ENCODE results near the gene ASB2. TPM values are rescaled to one million over a fixed set of nuclear protein-coding genes. Genes with fewer than 3 reads are reported as not detected.

The ASB2 gene
- total RNA-seq, 1 experiment from 2014 or later: 0.40 TPM

DNA sequence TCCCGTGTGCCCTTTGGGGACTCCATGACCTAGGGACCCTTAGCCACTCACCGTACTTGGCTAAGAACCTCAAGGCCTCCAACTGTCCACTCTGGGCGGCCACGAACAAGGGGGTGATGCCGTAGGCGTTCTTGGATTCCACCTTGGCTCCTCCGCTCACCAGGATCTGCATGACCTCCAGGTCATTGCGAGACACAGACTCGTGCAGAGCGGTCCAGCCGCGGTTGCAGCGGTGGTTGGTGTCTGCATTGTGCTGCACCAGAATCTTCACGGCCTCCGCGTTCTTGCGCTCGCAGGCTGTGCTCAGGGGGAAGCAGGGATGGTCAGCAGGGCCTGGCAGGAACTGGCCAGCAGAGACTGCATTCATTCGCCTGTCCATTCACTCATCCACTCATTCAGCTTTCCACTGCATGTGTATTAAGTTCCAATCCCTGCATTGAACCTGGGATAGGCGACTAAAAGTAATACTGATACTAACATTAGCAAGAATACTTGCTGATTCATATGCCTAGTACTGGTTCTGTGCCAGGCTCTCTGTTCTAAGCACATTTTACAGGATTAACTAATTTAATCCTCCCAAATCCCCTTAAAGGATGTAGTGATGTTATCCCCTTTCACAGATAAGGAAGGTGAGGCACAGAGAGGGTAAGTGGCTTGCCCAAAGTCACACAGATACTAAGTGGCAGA, 25.3 kb downstream of the ASB2 start:
- no peak for DNase-seq (ENCODE audit: low read depth)

DNA sequence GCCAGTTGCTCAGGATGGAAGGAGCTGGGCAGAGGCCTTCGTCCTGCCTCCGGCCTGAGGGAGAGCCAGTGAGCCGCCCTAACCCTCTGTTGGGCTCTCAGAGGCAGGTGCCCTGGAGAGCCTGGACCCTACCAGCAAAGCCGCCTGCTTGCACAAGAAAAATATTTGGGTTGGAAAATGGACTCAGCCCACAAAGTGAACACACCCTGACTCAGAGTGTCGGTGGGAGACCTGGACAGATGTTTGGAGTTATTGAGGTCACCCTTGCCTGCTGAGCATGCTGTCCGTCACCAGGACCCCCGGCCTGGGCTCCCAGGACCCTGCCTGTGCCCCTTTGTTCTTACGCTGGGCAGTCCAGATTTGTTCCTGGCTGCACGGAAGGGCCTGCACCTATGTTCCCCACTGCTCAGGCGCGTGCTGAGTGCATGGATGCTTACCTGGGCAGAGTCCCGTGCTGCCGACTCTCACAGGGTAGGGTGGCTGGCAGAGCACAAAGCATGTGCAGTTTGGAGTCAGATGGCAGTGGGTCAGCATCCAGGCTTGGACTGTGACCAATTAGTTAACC, 26.8 kb downstream of the ASB2 start:
- DNase-seq (ENCODE audit: low read depth): no peak

DNA sequence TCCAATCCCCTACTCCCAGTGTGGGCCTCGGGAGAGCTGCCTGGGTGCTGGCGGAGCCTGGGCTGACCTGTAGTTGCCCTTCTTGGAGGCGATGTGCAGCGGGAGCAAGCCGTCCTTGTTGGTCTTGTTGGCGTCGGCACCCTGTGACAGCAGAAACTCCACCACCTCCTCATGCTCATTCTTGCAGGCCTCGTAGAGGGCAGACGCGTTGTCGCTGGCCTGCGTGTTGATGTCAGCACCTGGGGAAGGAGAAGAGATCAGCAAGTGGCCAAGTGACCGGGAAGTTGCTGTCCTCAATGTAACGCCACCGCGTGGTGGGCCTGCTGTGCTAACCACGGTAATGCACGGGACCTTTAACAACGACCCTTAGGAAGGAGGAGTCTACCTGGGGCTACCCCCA, 29.1 kb downstream of the ASB2 start:
- DNase-seq (ENCODE audit: low read depth): no peak

DNA sequence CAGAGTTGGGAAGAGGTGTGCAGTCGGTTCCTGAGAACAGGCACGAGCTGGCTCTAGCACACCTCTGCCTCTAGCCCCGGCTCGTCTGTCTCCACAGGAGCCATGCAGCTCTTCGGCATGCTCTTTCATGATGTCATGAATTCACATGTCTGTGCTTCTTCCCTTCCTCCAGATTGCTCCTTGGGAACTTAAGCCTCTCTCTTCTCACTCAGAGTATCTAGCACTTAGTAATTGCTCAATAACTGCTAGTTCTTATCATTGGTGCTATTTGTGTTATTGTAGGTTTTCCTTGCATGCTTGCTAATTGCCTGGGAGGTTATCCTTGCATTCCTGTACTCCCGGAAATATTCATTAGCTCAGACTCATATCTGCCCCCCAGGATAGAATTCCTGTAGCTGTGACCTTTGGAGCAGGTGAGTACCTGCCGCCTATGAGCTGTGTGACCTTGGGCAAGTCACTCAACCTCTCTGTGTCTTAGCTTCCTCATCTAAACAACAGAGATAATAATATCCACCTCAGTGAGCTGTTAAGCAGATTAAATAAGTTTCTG, 29.8 kb downstream of the ASB2 start:
- DNase-seq (ENCODE audit: low read depth): no peak

DNA sequence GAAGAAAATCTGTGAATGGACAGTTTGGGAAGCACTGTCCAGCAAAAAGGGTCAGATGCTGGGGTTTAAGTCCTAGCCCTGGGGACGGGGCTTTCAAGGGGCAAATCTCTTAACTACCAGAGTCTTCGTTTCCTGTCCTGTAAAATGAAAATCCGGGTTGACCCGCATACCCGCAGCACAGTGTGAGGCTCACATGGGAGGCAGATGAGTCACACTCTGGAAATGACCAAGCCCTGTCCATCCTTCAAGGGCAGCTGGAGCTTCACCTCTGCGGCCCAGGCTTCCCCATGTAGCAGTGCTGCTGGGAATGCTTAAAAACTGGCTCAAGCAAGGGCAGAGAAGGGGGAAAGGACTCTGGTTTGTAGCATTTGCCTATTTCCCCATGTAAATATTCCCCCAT, 30.3 kb downstream of the ASB2 start:
- DNase-seq (ENCODE audit: low read depth): peak; percentile 47

DNA sequence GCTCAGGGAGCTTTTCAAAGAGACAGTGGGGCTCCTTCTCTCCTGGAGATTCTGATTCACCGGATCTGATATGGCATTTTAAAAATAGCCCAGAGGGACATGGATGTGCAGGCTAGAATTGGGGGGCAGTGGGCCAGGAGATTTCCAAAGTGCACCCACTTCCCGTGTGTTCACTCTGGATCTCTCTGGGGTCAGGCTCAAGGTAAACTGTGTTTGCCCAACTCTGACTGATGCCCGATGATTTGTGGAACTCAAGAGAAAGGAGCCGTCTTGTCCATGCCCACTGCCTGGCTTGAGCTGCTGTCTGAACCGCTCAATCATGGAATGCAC, 31.3 kb downstream of the ASB2 start:
- no peak for DNase-seq (ENCODE audit: low read depth)

DNA sequence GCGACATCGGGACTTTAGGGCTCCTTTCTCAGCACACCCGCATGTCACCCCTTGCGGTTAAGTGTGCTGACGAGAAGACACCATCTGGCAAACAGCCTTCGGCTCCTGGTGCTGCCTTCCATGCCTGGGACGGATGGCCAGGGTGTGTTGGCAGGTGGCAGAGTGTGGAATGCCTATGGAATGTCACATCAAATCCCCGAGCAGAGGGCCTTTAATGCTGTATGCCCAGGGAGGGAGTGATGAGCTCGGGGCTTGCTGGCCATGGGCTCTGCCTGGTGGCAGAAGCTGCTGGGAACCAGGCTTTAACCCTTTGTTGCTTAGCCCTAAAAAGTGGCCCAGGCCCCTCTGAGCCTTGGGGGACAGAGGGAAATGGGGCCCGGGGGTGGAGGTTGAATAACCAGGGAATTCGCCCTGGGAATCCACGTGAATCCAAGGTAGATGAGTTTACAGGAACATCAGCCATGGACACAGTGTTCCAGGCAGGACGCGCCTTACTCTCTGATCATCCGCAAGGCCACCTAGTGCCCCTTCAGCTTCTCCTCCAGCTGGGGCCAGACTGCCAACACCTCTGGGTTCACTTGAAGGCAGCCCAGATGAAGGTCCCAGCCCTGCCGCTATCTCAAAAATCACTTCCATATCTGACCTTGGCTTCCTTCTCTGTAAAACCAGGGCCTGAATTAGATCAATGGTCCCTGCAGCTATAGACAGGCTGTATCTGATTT, 31.9 kb downstream of the ASB2 start:
- no peak for DNase-seq (ENCODE audit: low read depth)

DNA sequence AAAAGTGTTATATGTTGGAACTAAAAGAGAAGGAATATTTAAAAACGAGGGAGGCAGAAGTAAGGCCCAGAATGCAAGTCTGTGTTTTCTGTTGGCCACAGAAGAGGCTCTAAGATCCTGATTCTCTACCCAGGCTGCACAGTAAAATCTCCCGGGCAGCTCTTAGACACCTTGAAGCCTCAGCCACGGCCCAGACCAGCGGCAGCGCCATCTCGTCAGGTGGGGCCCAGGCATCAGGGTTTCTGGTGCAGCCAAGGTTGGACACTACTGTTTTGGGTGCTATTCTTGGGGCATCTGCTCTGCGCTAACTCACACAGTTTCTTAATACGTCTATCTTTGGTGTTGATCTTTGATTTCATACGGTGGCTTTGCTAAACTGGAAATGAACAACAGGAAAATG, 32.4 kb downstream of the ASB2 start:
- no peak for DNase-seq (ENCODE audit: low read depth)

DNA sequence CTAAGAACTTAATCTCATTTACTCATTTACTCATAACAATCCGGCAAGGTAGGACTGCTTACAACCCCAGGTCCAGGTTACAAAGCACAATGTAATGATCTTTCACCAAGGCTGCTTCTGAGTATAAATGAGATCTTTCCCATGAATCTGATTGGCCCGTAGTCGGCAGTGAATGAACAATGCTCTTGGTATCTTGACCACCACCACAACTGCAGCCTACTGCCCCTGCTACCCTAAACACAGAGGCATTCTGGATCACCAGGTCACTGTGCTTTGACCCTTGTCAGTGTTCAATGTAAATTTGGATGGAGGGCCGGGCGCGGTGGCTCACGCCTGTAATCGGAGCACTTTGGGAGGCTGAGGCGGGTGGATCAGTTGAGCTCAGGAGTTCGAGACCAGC, 33.3 kb downstream of the ASB2 start:
- DNase-seq (ENCODE audit: low read depth): peak; percentile 30

DNA sequence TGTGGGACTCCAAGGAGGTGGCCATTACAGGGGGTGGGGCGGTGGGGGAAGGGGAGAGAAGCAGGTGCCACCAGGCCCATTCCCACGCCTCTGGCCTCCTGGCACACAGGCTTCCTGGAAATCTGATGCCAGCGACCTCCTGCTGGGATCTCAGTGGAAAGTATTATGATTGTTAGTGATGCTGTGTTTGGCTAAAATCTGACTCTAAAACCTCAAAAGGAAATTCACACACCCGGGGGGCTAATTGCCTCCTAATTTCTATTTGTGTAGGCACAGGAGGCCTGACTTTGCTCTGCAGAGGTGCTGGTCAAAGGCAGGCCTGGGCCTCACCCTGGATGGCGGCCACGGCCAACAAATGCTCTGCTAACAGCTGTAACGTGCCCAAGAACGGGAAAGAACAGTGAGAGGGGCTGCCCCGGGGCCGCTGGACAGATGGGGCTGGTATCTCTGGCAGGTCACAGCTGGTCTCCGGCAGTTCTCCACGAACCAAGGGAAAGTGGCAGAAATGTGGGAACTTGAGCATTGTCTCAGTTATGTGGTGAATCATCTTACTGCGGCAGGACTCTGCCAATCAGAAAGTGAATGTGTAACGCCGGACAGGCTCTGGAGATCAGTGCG, 35.0 kb downstream of the ASB2 start:
- DNase-seq (ENCODE audit: low read depth): peak; percentile 89

DNA sequence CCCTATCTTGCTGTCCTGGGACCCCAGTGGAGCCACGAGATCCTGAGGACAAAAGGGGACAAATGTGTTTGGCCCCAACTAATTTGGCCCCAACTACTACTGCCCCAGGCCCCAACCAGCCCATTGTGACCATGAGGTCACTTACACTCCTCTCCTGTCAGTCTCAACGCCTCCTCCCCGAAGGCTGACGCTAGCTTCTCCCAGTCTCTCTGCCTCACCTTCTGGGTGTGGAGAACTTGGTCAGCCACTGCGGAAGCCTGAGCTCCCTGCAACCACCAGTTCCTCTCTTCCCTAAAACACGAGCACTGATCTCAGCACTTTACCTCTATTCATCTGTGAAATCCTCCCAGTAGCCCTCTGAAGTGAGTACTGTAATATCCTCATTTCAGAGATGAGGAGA, 35.9 kb downstream of the ASB2 start:
- DNase-seq (ENCODE audit: low read depth): no peak

DNA sequence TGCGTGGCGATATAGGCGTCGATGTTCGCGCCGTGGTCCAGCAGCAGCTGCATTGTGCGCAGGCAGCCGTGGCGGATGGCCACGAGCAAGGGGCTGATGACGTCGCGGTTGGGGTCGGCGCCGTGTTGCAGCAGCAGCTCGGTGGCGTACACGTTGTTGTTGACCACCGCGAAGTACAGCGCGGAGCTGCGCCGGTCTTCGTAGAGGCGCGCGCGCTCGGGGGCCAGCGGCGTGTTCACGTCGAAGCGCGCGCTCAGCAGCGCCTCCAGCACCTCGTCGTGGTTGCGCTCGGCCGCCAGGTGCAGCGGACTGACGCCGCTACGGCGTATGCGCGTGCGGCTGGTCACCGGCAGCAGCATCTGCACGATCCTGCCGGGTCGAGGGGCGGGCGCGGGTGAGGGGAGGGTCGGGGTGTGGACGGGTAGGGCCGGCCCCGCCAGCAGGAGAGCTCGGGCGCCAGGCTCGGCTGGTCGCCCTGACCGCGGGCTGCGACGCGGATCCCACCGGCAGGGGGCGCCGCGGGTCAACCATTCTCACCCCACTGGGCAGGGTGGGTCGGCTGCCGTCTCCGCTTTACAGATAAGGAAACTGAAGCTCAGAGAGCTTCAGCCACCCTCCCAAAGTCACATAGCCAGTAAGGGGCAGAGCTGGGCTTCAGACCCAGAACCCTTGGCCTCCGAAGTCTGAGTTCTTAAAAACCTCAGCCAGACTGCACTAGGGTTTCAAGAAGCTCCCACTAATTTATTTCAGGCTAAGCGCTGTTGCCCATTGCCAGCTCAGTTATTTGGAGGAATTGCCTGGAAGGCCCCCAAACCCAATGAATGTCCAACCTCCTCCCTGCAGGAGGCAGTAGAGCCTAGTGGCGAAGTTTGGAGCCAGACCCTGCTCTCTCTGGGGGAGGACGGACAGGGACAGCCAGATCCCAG, 36.8 kb downstream of the ASB2 start:
- no peak for DNase-seq (ENCODE audit: low read depth)

DNA sequence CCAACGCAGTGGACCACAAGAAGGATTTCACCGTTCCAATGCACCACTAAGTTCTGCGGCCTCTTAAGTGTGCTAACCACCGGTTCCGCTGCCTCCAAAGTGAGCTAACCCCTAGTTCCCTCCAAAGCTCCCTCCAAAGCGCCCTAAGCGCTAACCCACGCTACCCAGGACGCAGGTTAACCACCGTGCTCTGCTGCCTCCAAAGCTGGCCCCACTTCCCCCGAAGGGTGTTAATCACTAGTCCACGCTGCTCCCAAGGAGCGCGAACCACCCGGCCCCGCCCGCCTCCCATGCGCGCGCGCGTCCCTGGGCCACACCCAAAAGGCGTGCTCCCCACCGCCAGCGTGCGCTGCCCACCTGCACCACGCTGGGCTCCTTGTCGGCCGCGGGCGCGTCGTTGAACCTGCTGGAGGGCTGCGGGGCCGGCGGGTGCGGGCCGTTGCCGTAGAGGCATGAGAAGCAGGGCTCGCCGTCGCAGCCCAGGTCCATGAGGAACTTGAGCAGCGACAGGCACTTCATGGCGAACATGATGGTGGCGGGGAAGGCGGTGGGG, 37.5 kb downstream of the ASB2 start:
- DNase-seq (ENCODE audit: low read depth): no peak

DNA sequence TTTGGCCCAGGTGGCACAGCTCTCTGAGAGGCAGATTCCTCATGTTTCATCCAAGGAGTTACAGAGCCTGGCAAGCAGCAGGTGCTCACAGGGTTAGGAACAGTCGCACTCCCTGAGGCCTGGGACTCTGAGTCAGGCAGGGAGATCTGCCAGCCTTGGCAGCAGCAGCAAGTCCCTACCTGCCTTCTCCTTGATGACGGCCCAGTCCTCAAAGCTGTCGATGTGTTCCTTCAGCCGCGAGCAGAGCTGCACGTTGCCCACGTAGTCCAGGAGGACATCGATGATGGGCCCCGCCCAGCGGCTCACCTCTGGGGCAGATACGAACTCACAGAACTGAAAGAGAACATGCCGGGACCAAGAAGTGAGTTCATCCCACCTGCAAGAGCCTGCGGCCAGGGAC, 38.9 kb downstream of the ASB2 start:
- DNase-seq (ENCODE audit: low read depth): no peak

DNA sequence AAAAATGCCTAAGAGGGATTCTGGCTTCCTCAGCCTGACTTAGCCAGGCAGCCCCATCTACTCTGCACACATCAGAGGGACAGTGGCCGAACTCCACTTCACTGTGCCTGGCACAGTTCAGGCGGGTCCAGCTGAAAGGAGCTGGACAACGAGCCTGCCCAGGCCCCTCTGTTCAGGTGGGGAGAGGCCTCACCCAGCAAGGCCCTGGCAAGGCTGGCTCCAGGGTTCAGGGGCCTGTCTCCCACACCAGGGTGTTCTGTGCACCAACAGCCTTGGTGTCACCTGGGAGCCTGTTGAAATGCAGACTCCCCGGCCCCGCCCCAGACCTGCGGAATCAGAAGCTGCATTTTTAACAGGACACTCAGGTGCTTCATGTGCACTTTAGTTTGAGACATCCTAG, 39.4 kb downstream of the ASB2 start:
- DNase-seq (ENCODE audit: low read depth): no peak

DNA sequence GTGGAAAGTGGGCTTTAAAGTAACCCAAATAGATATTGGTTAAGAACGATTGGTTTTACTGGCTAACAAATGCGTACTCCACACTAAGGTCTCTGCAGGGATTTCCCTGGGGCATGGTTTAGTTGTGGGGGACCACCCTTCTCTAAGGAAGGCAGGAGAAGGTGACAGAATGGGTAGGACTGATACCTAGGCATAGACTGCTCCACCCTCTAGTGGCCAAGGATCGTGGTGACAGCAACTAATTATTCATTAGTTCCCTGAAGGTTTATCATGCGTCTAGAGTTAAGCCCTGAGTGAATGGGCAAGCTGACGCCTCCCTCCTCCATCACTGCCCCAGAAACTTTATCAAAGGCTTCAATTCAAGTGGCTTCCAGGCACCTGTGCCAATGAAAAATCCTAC, 40.1 kb downstream of the ASB2 start:
- no peak for DNase-seq (ENCODE audit: low read depth)

DNA sequence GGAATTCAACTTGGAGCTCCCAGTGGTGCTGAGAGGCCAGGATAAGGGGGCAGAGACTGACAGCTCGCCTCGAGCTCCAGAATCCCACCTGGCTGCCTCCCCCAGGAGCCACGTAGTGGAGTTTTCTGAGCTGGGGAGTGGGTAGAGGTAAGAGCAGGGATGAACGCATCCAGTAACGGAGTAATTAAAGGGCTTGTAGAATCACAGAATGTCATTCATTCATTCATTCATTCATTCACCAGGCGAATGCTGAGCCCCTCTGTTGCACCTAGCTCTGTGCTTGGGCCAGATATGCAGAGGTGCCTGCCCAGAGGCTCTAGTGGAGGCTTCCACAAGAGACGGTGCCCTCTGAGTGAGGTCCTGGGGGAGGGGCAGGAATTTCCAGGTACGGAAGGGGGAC, 41.2 kb downstream of the ASB2 start:
- no peak for DNase-seq (ENCODE audit: low read depth)

DNA sequence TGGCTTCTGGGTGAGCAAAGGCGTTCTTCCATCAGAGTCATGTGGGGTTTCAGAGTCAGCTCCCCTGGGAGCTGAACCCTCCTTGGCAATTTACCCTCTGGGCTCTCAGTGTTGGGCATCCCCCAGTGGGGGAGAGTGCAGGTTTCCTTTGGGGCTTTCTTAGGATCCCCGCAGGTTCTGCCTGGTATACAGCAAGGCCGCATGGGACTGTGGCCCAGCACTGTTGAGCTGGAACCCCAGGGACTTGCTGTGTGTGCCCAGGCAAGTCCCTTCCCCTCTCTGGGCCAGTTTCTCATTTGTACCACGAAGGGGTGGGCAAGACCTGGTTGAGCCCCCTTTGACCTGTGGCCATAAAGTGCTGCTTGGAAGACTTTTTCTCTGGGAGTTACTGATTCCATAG, 43.7 kb downstream of the ASB2 start:
- DNase-seq (ENCODE audit: low read depth): no peak

DNA sequence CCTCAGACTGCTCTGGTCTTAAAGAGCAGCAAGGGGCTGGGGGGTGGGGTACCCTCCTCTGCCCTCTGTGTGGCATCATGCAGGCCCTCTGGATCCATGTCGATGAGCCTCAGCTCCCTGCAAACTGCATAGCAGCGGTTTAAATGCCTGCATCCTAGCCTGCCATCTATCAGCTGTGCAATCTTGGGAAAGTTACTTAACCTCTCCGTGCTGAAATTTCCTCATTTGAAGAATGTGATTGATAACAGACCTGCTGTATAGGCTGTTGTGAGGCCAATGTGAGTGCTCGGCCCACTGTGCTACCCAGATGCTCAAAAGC, 45.4 kb downstream of the ASB2 start:
- no peak for DNase-seq (ENCODE audit: low read depth)

DNA sequence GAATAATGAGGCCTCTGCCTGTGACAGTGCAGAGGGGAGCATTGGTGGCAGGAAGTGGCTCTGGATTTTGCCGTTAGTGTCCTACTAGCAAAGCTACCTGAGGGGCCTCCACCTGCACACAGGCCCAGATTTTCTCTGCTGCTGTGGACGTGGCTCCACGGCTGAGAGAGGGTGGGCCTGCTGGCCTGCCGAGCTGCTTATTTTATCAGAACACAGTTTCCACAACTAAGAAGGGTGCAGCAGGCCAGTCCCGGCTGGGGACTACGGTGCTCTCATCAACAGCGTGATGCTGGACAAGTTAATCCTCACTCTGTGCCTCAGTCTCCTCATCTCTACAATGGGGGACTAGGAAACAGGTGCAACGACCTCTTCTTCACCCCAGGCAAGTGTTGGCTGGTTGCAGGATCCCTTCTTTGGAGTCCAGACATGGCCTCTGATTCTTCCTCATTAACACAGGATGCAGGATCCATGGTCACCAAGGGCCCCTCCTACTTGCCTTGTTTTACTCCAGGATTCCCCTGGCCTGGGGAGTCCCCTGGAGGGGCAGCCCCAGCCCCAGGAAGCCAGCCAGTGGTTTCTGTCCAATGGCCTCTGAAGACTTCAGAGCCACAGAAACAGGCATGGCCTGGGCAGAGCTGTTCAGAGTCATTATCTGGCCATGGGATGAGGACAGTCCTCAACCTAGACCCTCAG, 45.9 kb downstream of the ASB2 start:
- no peak for DNase-seq (ENCODE audit: low read depth)

DNA sequence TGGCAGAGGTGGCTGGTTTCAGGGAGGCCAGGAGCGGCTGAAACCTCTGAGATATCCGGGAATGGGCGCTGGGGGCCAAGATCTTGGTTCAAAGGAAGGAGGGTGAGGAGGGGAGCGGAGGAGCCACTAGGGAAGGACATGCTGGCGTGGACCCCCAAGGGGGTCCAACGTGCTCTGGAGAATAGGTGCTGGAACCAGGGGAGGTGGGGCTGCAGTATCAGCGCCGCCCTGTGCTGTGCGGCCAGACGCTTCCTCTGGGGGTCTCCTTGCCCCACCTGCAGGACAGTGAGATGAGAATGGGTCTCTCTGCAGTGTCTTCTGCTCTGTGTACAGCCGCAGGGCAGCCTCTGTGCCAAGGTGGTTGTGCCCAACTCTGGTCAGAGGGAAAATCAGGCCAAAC, 46.7 kb downstream of the ASB2 start:
- no peak for DNase-seq (ENCODE audit: low read depth)

All from LHCN-M2 (cell line).